ENCODE results near the gene KAT8. TPM values are rescaled to one million over a fixed set of nuclear protein-coding genes. Genes with fewer than 3 reads are reported as not detected.

Gene KAT8
- total RNA-seq, 4 donors from 2014 or later, result 61.0 to 83.4 (median 72.6) TPM

DNA sequence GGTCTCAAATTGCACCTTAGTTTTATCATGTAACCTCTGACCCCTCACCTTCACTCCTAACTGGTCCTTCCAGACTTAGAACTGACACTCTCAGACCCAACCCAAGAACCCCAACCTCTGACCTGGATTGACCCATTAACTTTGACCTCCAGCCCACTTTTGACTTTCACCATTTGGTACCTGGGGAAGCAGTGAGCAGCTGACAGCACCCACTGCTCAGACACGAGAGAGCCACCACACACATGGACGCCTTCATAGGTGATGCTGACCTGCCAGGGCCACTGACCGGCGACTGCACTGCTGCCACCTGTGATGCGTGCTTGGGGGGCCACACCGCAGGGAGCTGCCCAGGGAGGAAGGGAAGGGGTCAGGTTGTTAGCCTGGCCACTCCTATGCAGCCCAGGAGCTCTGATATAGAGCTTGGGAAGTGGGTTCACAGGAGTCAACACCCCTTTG is 15.6 kb downstream of the KAT8 start:
- TF ChIP-seq POLR2A (IDR thresholded peaks at IDR 0.05; ENCODE audit: low read depth) (no peak), EP300 (IDR thresholded peaks at IDR 0.05) (no peak), CTCF (IDR thresholded peaks at IDR 0.05) (no peak), POLR2AphosphoS5 (IDR thresholded peaks at IDR 0.05) (no peak)
- peaks cover 0 to 25% (median 1%) of the 10 kb centered on the region in 4 donors for H3K27me3 ChIP-seq
- intact Hi-C loops (cut with DNase I), result no loop called here
- H3K36me3 ChIP-seq, result peaks cover 34 to 53% (median 49%) of the 10 kb centered on the region in 4 donors
- H3K27ac ChIP-seq (replicated peaks in 1 of 4), result no peak overlapping the region
- 84% methylated on average over 3 of the region's 6 CpGs for WGBS
- H3K4me3 ChIP-seq, result no peak overlapping the region
- H3K9me3 ChIP-seq, result no peaks in the 10 kb centered on the region
- no peak for DNase-seq (ENCODE audit: extremely low spot score)
- H3K4me1 ChIP-seq, result peaks cover 11 to 26% (median 19%) of the 10 kb centered on the region in 4 donors

DNA sequence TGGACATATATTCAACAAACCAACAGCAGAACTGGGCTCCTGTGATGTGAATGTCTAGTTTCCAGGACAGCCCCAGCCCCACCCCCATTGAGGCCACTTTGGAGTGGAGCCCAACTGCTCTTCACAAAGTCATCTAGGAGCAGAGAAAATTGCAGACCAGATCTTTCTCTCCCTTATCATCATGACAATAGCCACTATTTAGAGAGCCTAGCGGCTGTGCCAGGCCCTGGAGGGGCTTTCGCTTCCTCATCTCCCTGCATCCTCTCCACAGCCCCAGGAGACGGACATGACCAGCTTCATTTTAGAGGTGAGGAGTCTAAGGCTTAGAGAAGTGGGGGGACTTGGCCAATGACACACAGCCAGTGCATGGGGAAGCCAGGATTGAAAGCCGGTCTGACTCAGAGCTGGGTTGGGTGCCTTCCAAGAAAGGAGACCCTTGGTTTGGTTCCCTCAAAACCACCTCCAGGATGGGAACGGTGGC is 16.7 kb downstream of the KAT8 start:
- no peak for DNase-seq (ENCODE audit: extremely low spot score)
- intact Hi-C loops (cut with DNase I), result no loop called here
- H3K9me3 ChIP-seq, result no peaks in the 10 kb centered on the region
- H3K4me3 ChIP-seq, result no peak overlapping the region
- H3K4me1 ChIP-seq, result peaks cover 11 to 21% (median 19%) of the 10 kb centered on the region in 4 donors
- peaks cover 0 to 25% (median 1%) of the 10 kb centered on the region in 4 donors for H3K27me3 ChIP-seq
- peaks cover 24 to 43% (median 39%) of the 10 kb centered on the region in 4 donors for H3K36me3 ChIP-seq
- H3K27ac ChIP-seq (replicated peaks in 1 of 4), result no peak overlapping the region
- 20% methylated on average over 3 of the region's 5 CpGs for WGBS
- TF ChIP-seq POLR2A (IDR thresholded peaks at IDR 0.05; ENCODE audit: low read depth), result no peak
- no peak for TF ChIP-seq EP300 (IDR thresholded peaks at IDR 0.05)
- TF ChIP-seq CTCF (IDR thresholded peaks at IDR 0.05), result no peak
- TF ChIP-seq POLR2AphosphoS5 (IDR thresholded peaks at IDR 0.05), result no peak

DNA sequence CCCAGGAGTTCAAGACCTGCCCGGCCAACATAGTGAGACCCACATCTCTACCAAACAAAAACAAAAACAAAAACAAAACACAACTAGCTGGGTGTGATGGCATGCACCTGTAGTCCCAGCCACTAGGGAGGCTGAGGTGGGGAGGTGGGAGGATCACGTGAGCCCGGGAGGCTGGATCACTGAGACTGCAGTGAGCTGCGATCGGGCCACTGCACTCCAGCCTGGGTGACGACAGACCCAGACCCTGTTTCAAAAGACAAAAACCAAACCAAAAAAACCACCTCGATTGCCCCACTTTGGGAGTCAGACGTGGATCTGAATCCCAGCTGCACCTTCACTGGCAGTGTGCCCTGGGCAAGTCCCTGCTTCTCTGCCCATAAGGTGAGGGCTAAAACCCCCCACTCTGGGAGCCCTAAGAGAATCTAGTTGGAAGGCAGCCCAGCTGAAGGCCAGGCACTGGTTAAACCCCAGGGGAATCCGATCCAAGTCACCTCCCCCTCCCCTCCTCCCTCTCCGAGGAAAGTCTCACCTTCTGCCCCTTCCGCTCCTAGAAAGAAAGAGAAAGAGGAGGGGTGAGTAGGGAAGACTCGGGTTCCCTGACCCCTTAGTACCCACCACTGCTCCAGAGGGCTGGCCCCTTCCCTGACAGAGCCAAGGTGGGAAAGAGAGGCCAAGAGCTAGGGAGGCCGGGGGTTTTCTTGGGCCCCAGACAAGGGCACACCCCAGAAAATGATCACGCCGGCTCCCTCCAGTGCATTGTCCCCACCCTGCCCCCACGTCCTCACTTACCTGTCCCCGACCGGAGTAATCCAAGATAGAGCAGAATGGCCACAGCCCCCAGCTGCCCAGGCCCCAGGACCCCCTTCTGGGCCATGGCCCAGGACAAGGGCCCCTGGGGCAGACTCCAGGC is 17.4 kb downstream of the KAT8 start:
- Histone ChIP-seq H3K36me3 (peaks cover 19 to 35% (median 31%) of the 10 kb centered on the region in 4 donors), H3K27ac (replicated peaks in 1 of 4) (no peak overlapping the region), H3K9me3 (no peaks in the 10 kb centered on the region), H3K4me1 (peaks cover 10 to 21% (median 12%) of the 10 kb centered on the region in 4 donors), H3K27me3 (peaks cover 0 to 25% (median 1%) of the 10 kb centered on the region in 4 donors), H3K4me3 (peak overlapping the region in 1 of 4 donors; percentile 20)
- DNase-seq (ENCODE audit: extremely low spot score), result no peak
- WGBS, result 31% methylated on average over 10 of the region's 18 CpGs
- TF ChIP-seq CTCF (IDR thresholded peaks at IDR 0.05) (no peak), POLR2A (IDR thresholded peaks at IDR 0.05; ENCODE audit: low read depth) (no peak), EP300 (IDR thresholded peaks at IDR 0.05) (no peak), POLR2AphosphoS5 (IDR thresholded peaks at IDR 0.05) (no peak)
- intact Hi-C loops (cut with DNase I), result no loop called here

DNA sequence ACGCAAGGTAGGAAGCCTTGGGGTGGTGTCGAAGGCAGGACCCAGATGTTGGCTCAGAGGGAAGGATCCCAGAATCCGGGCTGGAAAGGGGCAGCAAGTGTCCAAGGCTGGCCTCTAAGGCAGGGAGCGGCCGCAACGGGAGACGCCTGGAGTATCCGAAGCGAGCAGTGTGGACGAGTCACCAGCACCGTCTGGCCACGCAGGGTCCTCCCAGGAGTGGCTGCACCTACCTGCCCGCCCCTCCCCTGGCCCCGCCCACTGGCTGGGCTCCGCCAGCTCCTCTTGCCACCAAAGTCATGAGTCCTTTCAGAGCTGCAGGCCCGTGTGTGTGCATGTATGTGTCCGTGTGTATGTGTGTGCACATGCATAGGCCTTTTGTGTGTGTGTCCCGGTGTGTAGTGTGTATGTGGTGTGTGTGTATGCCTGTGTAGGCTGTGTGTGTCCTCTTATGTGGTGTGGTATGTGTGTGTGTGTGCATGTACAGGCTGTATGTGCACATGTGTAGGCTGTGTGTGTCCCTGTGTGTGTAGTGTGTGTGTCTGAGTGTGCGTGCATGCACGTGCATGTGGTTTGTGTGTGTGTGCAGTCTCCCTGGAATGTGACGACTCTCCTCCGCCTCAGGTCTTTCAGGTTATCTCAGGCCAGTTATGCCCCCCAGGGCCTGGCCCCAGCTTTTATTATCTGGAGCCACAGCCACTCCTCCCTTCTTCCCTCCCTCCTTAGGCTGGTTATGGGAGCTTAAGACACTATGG is 18.2 kb downstream of the KAT8 start, which contains the start of gene PRSS8:
Gene PRSS8 (minus strand): TSS at position 193 of the 752 bp plus-strand sequence. CDS start 229 bp downstream, outside the sequence.
- peak within 1 kb of the TSS in 1 of 4 donors; percentile 20 for H3K4me3 ChIP-seq
- TF ChIP-seq EP300 (IDR thresholded peaks at IDR 0.05) (no peak), CTCF (IDR thresholded peaks at IDR 0.05) (no peak), POLR2AphosphoS5 (IDR thresholded peaks at IDR 0.05) (no peak), POLR2A (IDR thresholded peaks at IDR 0.05; ENCODE audit: low read depth) (no peak)
- H3K27me3 ChIP-seq, result peaks cover 0 to 25% (median 1%) of the 10 kb centered on the region in 4 donors
- WGBS, result 53% methylated on average over 20 of the region's 22 CpGs
- H3K27ac ChIP-seq (replicated peaks in 1 of 4), result no peak within 1 kb of the TSS
- no peaks in the 10 kb centered on the region for H3K9me3 ChIP-seq
- no peak for DNase-seq (ENCODE audit: extremely low spot score)
- peaks cover 12 to 27% (median 23%) of the 10 kb centered on the region in 4 donors for H3K36me3 ChIP-seq
- intact Hi-C loops (cut with DNase I), result no loop called here
- peaks cover 8 to 20% (median 12%) of the 10 kb centered on the region in 4 donors for H3K4me1 ChIP-seq
